Sigmoid colon (tissue), 7 donors: ENCODE measurements around the gene ATG3. TPM values are rescaled to one million over a fixed set of nuclear protein-coding genes. Genes with fewer than 3 reads are reported as not detected.
A peak's percentile ranks its signal among the peaks of the same experiment; 100 is the strongest.

Experiments used
- DNase-seq: peaks from one replicate; pipeline ENCODE4 v3.0.0-alpha.2; 2019
- H3K27ac ChIP-seq, 4 donors: fragments of 200-600 bp; sonication (generic); one replicate each; pipeline ENCODE4 v1.5.1; 2016 to 2019; ENCODE audit warnings: mild to moderate bottlenecking in 1 of 4
- H3K27me3 ChIP-seq, 3 donors: fragments of 200-600 bp; sonication (generic); one replicate each; pipeline ENCODE4 v1.5.1; 2019; ENCODE audit warnings: mild to moderate bottlenecking in 1 of 3
- H3K36me3 ChIP-seq, 4 donors: fragments of 200-600 bp; sonication (generic); one replicate each; pipeline ENCODE4 v1.5.1; 2016 to 2019
- H3K4me1 ChIP-seq, 4 donors: fragments of 200-600 bp; sonication (generic); one replicate each; pipeline ENCODE4 v1.5.1; 2017 to 2019
- H3K4me3 ChIP-seq, 4 donors: fragments of 200-600 bp; sonication (generic); one replicate each; pipeline ENCODE4 v1.5.1; 2017 to 2019; ENCODE audit warnings: mild to moderate bottlenecking in 2 of 4, moderate library complexity in 1 of 4
- H3K9me3 ChIP-seq, 4 donors: fragments of 200-600 bp in 3 of 4; sonication (generic) in 3 of 4; one replicate each; pipeline versions ENCODE4 v1.5.1 to v1.6.1; 2013 to 2019
- CTCF ChIP-seq, 4 experiments: fragments of 450-650 bp in 3 of 4; fragments of 200-600 bp in 1 of 4; IDR thresholded peaks; one replicate each; pipeline ENCODE4 v1.5.1; 2016 to 2019; ENCODE audit warnings: antibody characterized with exemption in 4 of 4, mild to moderate bottlenecking in 3 of 4, moderate library complexity in 2 of 4
- EP300 ChIP-seq, 4 donors: sonication (generic); formaldehyde crosslinking; IDR thresholded peaks; one replicate each; pipeline ENCODE4 v1.6.1; 2017; ENCODE audit warnings: antibody characterized with exemption in 4 of 4
- POLR2A ChIP-seq, 2 donors: fragments of 450-650 bp; IDR thresholded peaks; one replicate each; pipeline ENCODE4 v1.6.1; 2016; ENCODE audit warnings: antibody characterized with exemption in 2 of 2, mild to moderate bottlenecking in 2 of 2, moderate library complexity in 2 of 2
- POLR2AphosphoS5 ChIP-seq, 4 donors: sonication (generic); formaldehyde crosslinking; IDR thresholded peaks; one replicate each; pipeline ENCODE4 v1.6.1; 2017; ENCODE audit warnings: antibody characterized with exemption in 4 of 4
- WGBS, 2 donors: extraction: QIAGEN DNeasy Blood & Tissue Kit; methylation state at CpG; one replicate each; pipeline ENCODE4 v1.1.7; 2013; 5-methylcytosine and 5-hydroxymethylcytosine counted together
- intact Hi-C: fragments of 100-400 bp; cut with DNase I; formaldehyde crosslinking; loops from one replicate; pipeline ENCODE4 v1.15.1; 2023
- polyA plus RNA-seq, 3 donors: library from polyadenylated mRNA; stranded (reverse); fragments of 200-250 nt; gene quantifications; one replicate each; pipeline ENCODE4 v1.2.3, GENCODE V29; 2013
- total RNA-seq, 4 donors: library from RNA; depleted of rRNA; stranded (reverse); fragments of >200 nt; gene quantifications; one replicate each; pipeline ENCODE4 v1.1.0, GENCODE V29; 2016
- donor health status: healthy with polysubstance abuse.
- donor health status: Bipolar disorder and iron deficiency.
- donor health status: healthy.

The ATG3 gene
- total and polyA plus RNA-seq, 7 donors = 28.0 to 75.1 (median 49.5) TPM

DNA sequence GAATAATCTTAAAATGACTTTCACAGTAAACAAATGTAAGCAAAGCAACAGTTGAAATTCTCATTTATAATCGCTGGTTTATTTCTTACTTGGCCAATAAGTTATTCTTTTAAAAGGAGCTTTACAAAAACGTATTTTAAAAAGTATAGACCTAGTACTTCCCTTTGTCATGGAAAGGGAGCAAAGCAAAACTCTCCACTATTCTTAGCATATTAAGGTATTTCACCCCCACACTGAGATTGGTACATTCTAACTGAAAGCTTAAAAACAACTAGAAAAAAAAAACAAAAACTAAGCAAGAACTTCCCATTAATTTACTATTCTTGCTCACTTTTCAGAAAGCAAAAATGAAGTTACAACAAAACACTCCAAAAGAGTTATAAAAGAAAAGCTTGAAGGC lies 1.5 kb downstream of the ATG3 start:
- Histone ChIP-seq H3K4me1 (peaks cover 0 to 37% (median 27%) of the 10 kb centered on the region in 4 donors), H3K9me3 (no peaks in the 10 kb centered on the region), H3K27me3 (no peaks in the 10 kb centered on the region), H3K27ac (peak overlapping the region; percentile 94 to 98 (median 97)), H3K36me3 (peaks cover 0 to 18% (median 0%) of the 10 kb centered on the region in 4 donors), H3K4me3 (peak overlapping the region in 3 of 4 donors; percentile 68 to 98 (median 87))
- intact Hi-C loops = loop anchor here (5.0 kb wide), 4 partner anchors 77 to 1187 kb away; partner anchors contain the start of genes ATP6V1A, GTPBP8 and NAA50
- 8 to 25% methylated on average over 2 of the region's 2 CpGs for WGBS, 2 donors
- DNase-seq = no peak
- no peak for TF ChIP-seq POLR2AphosphoS5 (IDR thresholded peaks at IDR 0.05)
- TF ChIP-seq EP300 (IDR thresholded peaks at IDR 0.05) = no peak
- no peak for TF ChIP-seq CTCF (IDR thresholded peaks at IDR 0.05)

DNA sequence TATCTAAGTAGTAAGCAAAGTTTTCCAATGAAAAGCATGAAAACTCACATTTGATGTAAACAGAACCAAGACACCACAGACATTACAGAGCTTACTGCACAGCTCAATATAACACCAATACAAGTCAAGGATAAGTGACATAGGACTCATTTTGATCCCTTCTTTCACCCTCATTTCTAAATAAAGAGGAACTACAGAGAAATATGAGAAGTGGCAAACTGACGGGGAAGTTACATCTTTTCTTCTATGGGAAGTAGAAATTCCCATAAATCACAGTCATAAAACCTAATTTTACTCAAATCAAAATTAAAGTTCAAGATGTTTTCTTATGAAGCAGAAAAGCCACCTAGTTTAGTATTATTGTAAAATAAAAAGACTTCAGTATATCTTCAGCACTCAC lies 3.8 kb downstream of the ATG3 start:
- WGBS, 2 donors = 53 to 60% methylated on average over 1 of the region's 1 CpG
- intact Hi-C loops = no loop called here
- H3K27ac ChIP-seq = no peak overlapping the region
- no peaks in the 10 kb centered on the region for H3K27me3 ChIP-seq
- TF ChIP-seq EP300 (IDR thresholded peaks at IDR 0.05) (no peak), POLR2AphosphoS5 (IDR thresholded peaks at IDR 0.05) (no peak), CTCF (IDR thresholded peaks at IDR 0.05) (no peak), POLR2A (IDR thresholded peaks at IDR 0.05) (no peak)
- no peaks in the 10 kb centered on the region for H3K9me3 ChIP-seq
- no peak for DNase-seq
- peaks cover 0 to 30% (median 22%) of the 10 kb centered on the region in 4 donors for H3K4me1 ChIP-seq
- no peak overlapping the region for H3K4me3 ChIP-seq
- peaks cover 0 to 12% (median 0%) of the 10 kb centered on the region in 4 donors for H3K36me3 ChIP-seq

GRCh38 chr3:112555535-112556170 lies 6.1 kb downstream of the ATG3 start:
- Histone ChIP-seq H3K27ac (no peak overlapping the region), H3K4me3 (no peak overlapping the region), H3K4me1 (peaks cover 0 to 26% (median 24%) of the 10 kb centered on the region in 4 donors), H3K9me3 (no peaks in the 10 kb centered on the region), H3K27me3 (no peaks in the 10 kb centered on the region), H3K36me3 (peaks cover 0 to 12% (median 0%) of the 10 kb centered on the region in 4 donors)
- WGBS, 2 donors = 12 to 47% methylated on average over 1 of the region's 1 CpG
- no peak for TF ChIP-seq POLR2A (IDR thresholded peaks at IDR 0.05)
- no peak for TF ChIP-seq POLR2AphosphoS5 (IDR thresholded peaks at IDR 0.05)
- TF ChIP-seq CTCF (IDR thresholded peaks at IDR 0.05) = no peak
- TF ChIP-seq EP300 (IDR thresholded peaks at IDR 0.05) = no peak
- no peak for DNase-seq
- intact Hi-C loops = no loop called here

DNA sequence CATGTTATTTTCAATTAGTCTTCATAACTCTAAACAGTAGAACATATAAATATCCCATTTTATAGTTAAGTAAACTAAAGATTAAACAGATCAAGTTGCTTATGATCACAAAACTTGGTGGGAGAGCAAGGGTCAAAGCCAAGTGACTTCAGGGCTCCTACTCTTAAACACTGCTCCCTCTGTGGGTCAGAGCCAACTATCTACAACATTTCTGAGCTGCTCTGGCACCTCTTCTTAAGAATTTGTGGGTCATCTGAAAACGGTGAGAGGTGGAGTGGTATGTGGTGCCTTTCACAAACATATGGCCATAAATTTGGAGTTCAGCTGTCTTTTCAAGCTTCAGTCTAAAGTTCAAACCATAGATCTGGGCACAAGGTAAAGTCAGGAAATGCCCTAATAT lies 10.9 kb downstream of the ATG3 start:
- H3K4me3 ChIP-seq = no peak overlapping the region
- WGBS, 2 donors = 16 to 48% methylated on average over 1 of the region's 1 CpG
- intact Hi-C loops = no loop called here
- TF ChIP-seq CTCF (IDR thresholded peaks at IDR 0.05) (no peak), POLR2AphosphoS5 (IDR thresholded peaks at IDR 0.05) (no peak), EP300 (IDR thresholded peaks at IDR 0.05) (no peak), POLR2A (IDR thresholded peaks at IDR 0.05) (no peak)
- peaks cover 0 to 25% (median 9%) of the 10 kb centered on the region in 4 donors for H3K36me3 ChIP-seq
- no peaks in the 10 kb centered on the region for H3K27me3 ChIP-seq
- DNase-seq = no peak
- no peaks in the 10 kb centered on the region for H3K9me3 ChIP-seq
- H3K4me1 ChIP-seq = peaks cover 0 to 7% (median 4%) of the 10 kb centered on the region in 4 donors
- no peak overlapping the region for H3K27ac ChIP-seq
